K562 (cell line): ENCODE results near the gene HS2ST1.

ENCODE experiments used
- CREB5 ChIP-seq: fragments of 250-450 bp; sonication (Bioruptor Pico); IDR thresholded peaks from 2 replicates; pipeline ENCODE4 v1.5.0; 2020; ENCODE audit warnings: mild to moderate bottlenecking
- EZH2 ChIP-seq: IDR thresholded peaks from 2 replicates; pipeline ENCODE4 v1.6.1; 2012; ENCODE audit warnings: low read depth, mild to moderate bottlenecking, inconsistent platforms, low read length, borderline replicate concordance
- HSF4 ChIP-seq: fragments of 250-450 bp; sonication (Bioruptor Pico); IDR thresholded peaks from 2 replicates; pipeline ENCODE4 v2.1.2; 2022; ENCODE audit warnings: mild to moderate bottlenecking, moderate library complexity, borderline replicate concordance
- KAT7 ChIP-seq: sonication (generic); formaldehyde crosslinking; IDR thresholded peaks from 2 replicates; pipeline ENCODE4 v1.8.0; 2022; ENCODE audit warnings: missing genetic modification reagents, mild to moderate bottlenecking, borderline replicate concordance
- NR2C2 ChIP-seq, 2 experiments: fragments of 200-800 bp in 1 of 2; sonication (Bioruptor generic) in 1 of 2; sonication (generic) in 1 of 2; formaldehyde crosslinking in 1 of 2; IDR thresholded peaks; 2 replicates each; pipeline versions ENCODE4 v1.6.1 to v1.8.0; 2016 to 2022; ENCODE audit warnings: mild to moderate bottlenecking in 1 of 2, missing compliant biosample characterization in 1 of 2, missing genetic modification characterization in 1 of 2, missing genetic modification reagents in 1 of 2
- NRF1 ChIP-seq, 2 experiments: fragments of 450-650 bp; IDR thresholded peaks in 1 of 2; conservative IDR thresholded peaks in 1 of 2; 2 replicates each; pipeline ENCODE4 v1.6.1; 2014; ENCODE audit warnings: mild to moderate bottlenecking in 2 of 2
- POLR2A ChIP-seq: fragments of 450-650 bp; conservative IDR thresholded peaks from 2 replicates; pipeline ENCODE4 v1.6.1; 2016
- POLR2AphosphoS5 ChIP-seq: IDR thresholded peaks from 2 replicates; pipeline ENCODE4 v1.6.1; 2011; ENCODE audit warnings: mild to moderate bottlenecking, low read depth, low read length, moderate library complexity; ENCODE audit not compliant: control insufficient read depth, insufficient read depth
- RFX5 ChIP-seq: IDR thresholded peaks from 2 replicates; pipeline ENCODE4 v1.6.1; 2011; ENCODE audit warnings: low read depth, mild to moderate bottlenecking, improper control_type of control experiment, low read length
- ZC3H4 ChIP-seq: sonication (generic); formaldehyde crosslinking; IDR thresholded peaks from 2 replicates; pipeline ENCODE4 v1.9.0; 2021; ENCODE audit warnings: missing genetic modification reagents, borderline replicate concordance
- ZNF184 ChIP-seq: sonication (generic); formaldehyde crosslinking; IDR thresholded peaks from 2 replicates; pipeline ENCODE4 v1.5.0; 2020; ENCODE audit warnings: missing genetic modification reagents
- ZNF3 ChIP-seq: fragments of 250-450 bp; sonication (Bioruptor Pico); IDR thresholded peaks from 2 replicates; pipeline ENCODE4 v1.5.0; 2021; ENCODE audit warnings: mild to moderate bottlenecking, moderate library complexity
- ZNF384 ChIP-seq: IDR thresholded peaks from 2 replicates; pipeline ENCODE4 v1.6.1; 2012; ENCODE audit warnings: low read depth, low read length, improper control_type of control experiment
- TF ChIP-seq, protein P1 (sequence below), 3 experiments: IDR thresholded peaks in 2 of 3; conservative IDR thresholded peaks in 1 of 3; 2 replicates each; pipeline ENCODE4 v1.5.1; 2011 to 2012; ENCODE audit warnings: low read length in 3 of 3, mild to moderate bottlenecking in 3 of 3, control low read depth in 2 of 3, improper control_type of control experiment in 1 of 3, inconsistent platforms in 1 of 3, low read depth in 1 of 3, mixed read lengths in 1 of 3, moderate library complexity in 1 of 3; ENCODE audit not compliant: insufficient read depth in 2 of 3

- TF ChIP-seq, protein P1, sequence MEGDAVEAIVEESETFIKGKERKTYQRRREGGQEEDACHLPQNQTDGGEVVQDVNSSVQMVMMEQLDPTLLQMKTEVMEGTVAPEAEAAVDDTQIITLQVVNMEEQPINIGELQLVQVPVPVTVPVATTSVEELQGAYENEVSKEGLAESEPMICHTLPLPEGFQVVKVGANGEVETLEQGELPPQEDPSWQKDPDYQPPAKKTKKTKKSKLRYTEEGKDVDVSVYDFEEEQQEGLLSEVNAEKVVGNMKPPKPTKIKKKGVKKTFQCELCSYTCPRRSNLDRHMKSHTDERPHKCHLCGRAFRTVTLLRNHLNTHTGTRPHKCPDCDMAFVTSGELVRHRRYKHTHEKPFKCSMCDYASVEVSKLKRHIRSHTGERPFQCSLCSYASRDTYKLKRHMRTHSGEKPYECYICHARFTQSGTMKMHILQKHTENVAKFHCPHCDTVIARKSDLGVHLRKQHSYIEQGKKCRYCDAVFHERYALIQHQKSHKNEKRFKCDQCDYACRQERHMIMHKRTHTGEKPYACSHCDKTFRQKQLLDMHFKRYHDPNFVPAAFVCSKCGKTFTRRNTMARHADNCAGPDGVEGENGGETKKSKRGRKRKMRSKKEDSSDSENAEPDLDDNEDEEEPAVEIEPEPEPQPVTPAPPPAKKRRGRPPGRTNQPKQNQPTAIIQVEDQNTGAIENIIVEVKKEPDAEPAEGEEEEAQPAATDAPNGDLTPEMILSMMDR (IDR thresholded peaks at IDR 0.05 in 2 of 3, conservative IDR thresholded peaks at IDR 0.05 in 1 of 3; ENCODE audit: insufficient read depth in 2 of 3, low read depth in 1 of 3, low read length in 3 of 3): no peak
- no peak for TF ChIP-seq ZNF384
- TF ChIP-seq EZH2: no peak
- TF ChIP-seq NRF1 (conservative IDR thresholded peaks at IDR 0.05 in 1 of 2, IDR thresholded peaks at IDR 0.05 in 1 of 2): no peak
- TF ChIP-seq ZNF3: no peak
- no peak for TF ChIP-seq HSF4
- no peak for TF ChIP-seq RFX5
- no peak for TF ChIP-seq ZC3H4 (CRISPR knock-in tag)
- no peak for TF ChIP-seq POLR2AphosphoS5
- TF ChIP-seq ZNF184 (CRISPR knock-in tag): no peak
- TF ChIP-seq POLR2A: no peak
- no peak for TF ChIP-seq CREB5 (CRISPR knock-in tag)
- TF ChIP-seq NR2C2 (CRISPR knock-in tag; IDR thresholded peaks at IDR 0.05): no peak
- TF ChIP-seq NR2C2 (tag; IDR thresholded peaks at IDR 0.05): no peak
- TF ChIP-seq KAT7 (CRISPR knock-in tag): no peak
Measured at GRCh38 chr1:87134061-87134460, 219.6 kb downstream of the HS2ST1 start.
